OCI-LY1 (cell line): ENCODE measurements around the gene P4HTM.

ENCODE experiments used
- EZH2 ChIP-seq: fragments of 200-600 bp; sonication (generic), shearing (Covaris generic); IDR thresholded peaks from 2 replicates; pipeline ENCODE4 v1.8.0; 2017; ENCODE audit warnings: borderline replicate concordance, mixed run types, mild to moderate bottlenecking, antibody characterized with exemption, low read length, moderate library complexity, mixed read lengths
- TF ChIP-seq, protein P1 (sequence below): fragments of 200-600 bp; sonication (generic), shearing (Covaris generic); IDR thresholded peaks from 2 replicates; pipeline ENCODE4 v1.5.1; 2017; ENCODE audit warnings: mild to moderate bottlenecking, antibody characterized with exemption, low read length, moderate library complexity, mixed read lengths

- TF ChIP-seq, protein P1, sequence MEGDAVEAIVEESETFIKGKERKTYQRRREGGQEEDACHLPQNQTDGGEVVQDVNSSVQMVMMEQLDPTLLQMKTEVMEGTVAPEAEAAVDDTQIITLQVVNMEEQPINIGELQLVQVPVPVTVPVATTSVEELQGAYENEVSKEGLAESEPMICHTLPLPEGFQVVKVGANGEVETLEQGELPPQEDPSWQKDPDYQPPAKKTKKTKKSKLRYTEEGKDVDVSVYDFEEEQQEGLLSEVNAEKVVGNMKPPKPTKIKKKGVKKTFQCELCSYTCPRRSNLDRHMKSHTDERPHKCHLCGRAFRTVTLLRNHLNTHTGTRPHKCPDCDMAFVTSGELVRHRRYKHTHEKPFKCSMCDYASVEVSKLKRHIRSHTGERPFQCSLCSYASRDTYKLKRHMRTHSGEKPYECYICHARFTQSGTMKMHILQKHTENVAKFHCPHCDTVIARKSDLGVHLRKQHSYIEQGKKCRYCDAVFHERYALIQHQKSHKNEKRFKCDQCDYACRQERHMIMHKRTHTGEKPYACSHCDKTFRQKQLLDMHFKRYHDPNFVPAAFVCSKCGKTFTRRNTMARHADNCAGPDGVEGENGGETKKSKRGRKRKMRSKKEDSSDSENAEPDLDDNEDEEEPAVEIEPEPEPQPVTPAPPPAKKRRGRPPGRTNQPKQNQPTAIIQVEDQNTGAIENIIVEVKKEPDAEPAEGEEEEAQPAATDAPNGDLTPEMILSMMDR, result no peak
- TF ChIP-seq EZH2, result no peak
These were observed 36.5 kb downstream of the P4HTM start for GRCh38 chr3:49026536-49026935.
